ENCODE results near the gene SMYD1.
"Not testable (repeated sequence)": the region's sequence is repeated elsewhere in the genome, so short reads cannot be mapped to it uniquely, and the experiment has no call there.

SMYD1 gene

GRCh38 chr2:88028931-88029330, 38.7 kb upstream of the SMYD1 start:
- TF ChIP-seq CTCF (IDR thresholded peaks at IDR 0.05; ENCODE audit: low read depth, low read length, missing control alignments) = no peak
- no peak overlapping the region for H3K4me3 ChIP-seq (ENCODE audit: low read depth, low read length)
- DNase-seq (ENCODE audit: low read depth) = no peak

GRCh38 chr2:88032070-88032702, 35.4 kb upstream of the SMYD1 start:
- no peak for TF ChIP-seq CTCF (IDR thresholded peaks at IDR 0.05; ENCODE audit: low read depth, low read length, missing control alignments)
- H3K4me3 ChIP-seq (ENCODE audit: low read depth, low read length) = no peak overlapping the region
- DNase-seq (ENCODE audit: low read depth) = no peak

GRCh38 chr2:88036182-88036581, 31.4 kb upstream of the SMYD1 start:
- TF ChIP-seq CTCF (IDR thresholded peaks at IDR 0.05; ENCODE audit: low read depth, low read length, missing control alignments) = no peak
- DNase-seq (ENCODE audit: low read depth) = no peak
- no peak overlapping the region for H3K4me3 ChIP-seq (ENCODE audit: low read depth, low read length)

- no peak for TF ChIP-seq CTCF (IDR thresholded peaks at IDR 0.05; ENCODE audit: low read depth, low read length, missing control alignments)
- H3K4me3 ChIP-seq (ENCODE audit: low read depth, low read length) = no peak overlapping the region
- DNase-seq (ENCODE audit: low read depth) = no peak
Observed at GRCh38 chr2:88036606-88037005, 31.0 kb upstream of the SMYD1 start.

GRCh38 chr2:88038263-88039105, 29.1 kb upstream of the SMYD1 start:
- H3K4me3 ChIP-seq (ENCODE audit: low read depth, low read length) = no peak overlapping the region
- no peak for DNase-seq (ENCODE audit: low read depth)
- no peak for TF ChIP-seq CTCF (IDR thresholded peaks at IDR 0.05; ENCODE audit: low read depth, low read length, missing control alignments)

- no peak for DNase-seq (ENCODE audit: low read depth)
- TF ChIP-seq CTCF (IDR thresholded peaks at IDR 0.05; ENCODE audit: low read depth, low read length, missing control alignments) = no peak
- H3K4me3 ChIP-seq (ENCODE audit: low read depth, low read length) = no peak overlapping the region
Observed at GRCh38 chr2:88042476-88042875, 25.1 kb upstream of the SMYD1 start.

GRCh38 chr2:88045561-88045960, 22.1 kb upstream of the SMYD1 start:
- not testable (repeated sequence) for H3K4me3 ChIP-seq (ENCODE audit: low read depth, low read length); DNase-seq (ENCODE audit: low read depth)

Data from GM12864 (cell line).